ENCODE data around the gene ARFGEF3.

DNA sequence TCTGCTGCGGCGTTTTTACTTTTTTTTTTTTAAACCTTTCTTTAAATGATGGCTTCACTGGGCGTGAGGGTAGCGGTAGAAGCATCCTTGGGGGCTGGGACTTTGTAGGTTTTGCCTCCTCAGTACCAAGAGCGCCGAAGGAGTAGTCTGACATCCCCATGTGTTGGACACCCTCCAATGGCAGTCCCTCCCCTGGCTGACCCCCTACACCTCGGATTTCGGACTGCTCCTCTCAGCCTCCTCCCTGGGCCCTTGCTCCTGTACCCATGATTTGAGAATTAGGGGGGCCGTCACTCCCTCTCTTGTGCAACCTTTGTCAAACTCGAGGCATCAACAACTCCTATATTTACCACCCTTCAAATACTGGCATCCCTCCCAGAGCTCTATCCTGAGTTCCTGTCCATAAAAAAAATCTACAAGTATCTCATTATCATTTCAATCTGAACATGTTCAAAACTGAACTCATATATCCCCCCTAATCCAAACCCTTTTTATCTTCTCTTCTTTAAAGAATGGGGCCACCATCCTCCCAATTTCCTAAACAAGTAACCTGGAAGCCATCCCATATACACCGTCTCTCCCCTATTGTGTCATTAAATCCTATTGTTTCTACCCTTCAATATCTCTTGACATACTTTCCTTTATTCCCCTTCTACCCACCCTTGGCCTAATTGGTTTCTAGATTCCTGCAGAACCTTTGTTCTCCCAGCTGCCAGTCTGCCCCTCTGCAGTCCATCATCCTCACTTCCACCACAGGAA is 1.2 kb upstream of the ARFGEF3 start:
- TF ChIP-seq CTCF (IDR thresholded peaks at IDR 0.05) (no peak), POLR2AphosphoS5 (IDR thresholded peaks at IDR 0.05) (no peak), POLR2A (IDR thresholded peaks at IDR 0.05) (no peak)
